Measurements from ENCODE around the gene LTA4H. TPM values are rescaled to one million over a fixed set of nuclear protein-coding genes. Genes with fewer than 3 reads are reported as not detected.
A peak's percentile ranks its signal among the peaks of the same experiment; 100 is the strongest.

LTA4H gene
- total RNA-seq, 1 donor from 2014 or later = 69.4 TPM

DNA sequence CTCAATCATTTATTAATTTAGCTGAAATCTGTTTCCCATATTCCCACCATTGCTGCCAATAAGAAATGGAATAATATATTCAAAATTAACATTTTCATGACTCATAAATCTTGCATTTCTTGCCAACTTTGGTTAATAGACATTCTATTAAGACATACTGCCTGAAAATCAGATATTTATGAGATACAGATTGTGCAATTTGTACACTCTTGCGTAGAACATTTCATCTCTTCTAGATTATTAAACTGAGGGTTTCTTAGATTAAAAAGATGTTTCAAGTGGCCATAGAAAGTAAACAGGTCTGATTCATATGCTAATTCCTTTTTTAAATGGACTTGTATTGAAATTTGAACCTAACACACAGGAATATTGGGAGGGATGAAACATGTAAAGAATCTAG, 9.1 kb downstream of the LTA4H start:
- Mint-ChIP-seq H3K4me1 (ENCODE audit: unreplicated experiment) (no peaks in the 10 kb centered on the region), H3K27ac (ENCODE audit: unreplicated experiment) (no peak overlapping the region), H3K9me3 (ENCODE audit: unreplicated experiment) (no peaks in the 10 kb centered on the region), H3K4me3 (ENCODE audit: unreplicated experiment) (no peak overlapping the region), H3K27me3 (ENCODE audit: unreplicated experiment) (no peaks in the 10 kb centered on the region), H3K36me3 (ENCODE audit: unreplicated experiment) (peaks cover 28% of the 10 kb centered on the region)
- TF ChIP-seq, protein P1, sequence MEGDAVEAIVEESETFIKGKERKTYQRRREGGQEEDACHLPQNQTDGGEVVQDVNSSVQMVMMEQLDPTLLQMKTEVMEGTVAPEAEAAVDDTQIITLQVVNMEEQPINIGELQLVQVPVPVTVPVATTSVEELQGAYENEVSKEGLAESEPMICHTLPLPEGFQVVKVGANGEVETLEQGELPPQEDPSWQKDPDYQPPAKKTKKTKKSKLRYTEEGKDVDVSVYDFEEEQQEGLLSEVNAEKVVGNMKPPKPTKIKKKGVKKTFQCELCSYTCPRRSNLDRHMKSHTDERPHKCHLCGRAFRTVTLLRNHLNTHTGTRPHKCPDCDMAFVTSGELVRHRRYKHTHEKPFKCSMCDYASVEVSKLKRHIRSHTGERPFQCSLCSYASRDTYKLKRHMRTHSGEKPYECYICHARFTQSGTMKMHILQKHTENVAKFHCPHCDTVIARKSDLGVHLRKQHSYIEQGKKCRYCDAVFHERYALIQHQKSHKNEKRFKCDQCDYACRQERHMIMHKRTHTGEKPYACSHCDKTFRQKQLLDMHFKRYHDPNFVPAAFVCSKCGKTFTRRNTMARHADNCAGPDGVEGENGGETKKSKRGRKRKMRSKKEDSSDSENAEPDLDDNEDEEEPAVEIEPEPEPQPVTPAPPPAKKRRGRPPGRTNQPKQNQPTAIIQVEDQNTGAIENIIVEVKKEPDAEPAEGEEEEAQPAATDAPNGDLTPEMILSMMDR (IDR thresholded peaks at IDR 0.05) = no peak
- DNase-seq (ENCODE audit: extremely low spot score, unreplicated experiment) = no peak

DNA sequence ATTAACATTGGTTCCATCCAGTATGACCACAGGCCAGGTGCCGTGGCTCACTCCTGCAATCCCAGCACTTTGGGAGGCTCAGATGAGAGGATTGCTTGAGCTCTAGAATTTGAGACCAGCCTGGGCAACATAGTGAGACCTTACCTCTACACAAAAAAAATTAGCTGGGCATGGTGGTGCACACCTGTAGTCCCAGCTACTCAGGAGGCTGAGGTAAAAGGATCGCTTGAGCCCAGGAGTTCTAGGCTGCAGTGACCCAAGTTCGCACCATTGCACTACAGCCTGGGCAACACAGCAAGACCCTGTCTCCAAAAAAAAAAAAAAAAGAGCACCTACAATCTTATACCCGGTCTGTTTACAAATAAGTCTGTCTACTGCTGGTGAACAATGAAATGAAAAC, 9.9 kb downstream of the LTA4H start:
- TF ChIP-seq, protein P1 (IDR thresholded peaks at IDR 0.05) = no peak
- Mint-ChIP-seq H3K4me3 (ENCODE audit: unreplicated experiment) (no peak overlapping the region), H3K36me3 (ENCODE audit: unreplicated experiment) (peaks cover 32% of the 10 kb centered on the region), H3K9me3 (ENCODE audit: unreplicated experiment) (no peaks in the 10 kb centered on the region), H3K27me3 (ENCODE audit: unreplicated experiment) (no peaks in the 10 kb centered on the region), H3K27ac (ENCODE audit: unreplicated experiment) (no peak overlapping the region), H3K4me1 (ENCODE audit: unreplicated experiment) (no peaks in the 10 kb centered on the region)
- no peak for DNase-seq (ENCODE audit: extremely low spot score, unreplicated experiment)

DNA sequence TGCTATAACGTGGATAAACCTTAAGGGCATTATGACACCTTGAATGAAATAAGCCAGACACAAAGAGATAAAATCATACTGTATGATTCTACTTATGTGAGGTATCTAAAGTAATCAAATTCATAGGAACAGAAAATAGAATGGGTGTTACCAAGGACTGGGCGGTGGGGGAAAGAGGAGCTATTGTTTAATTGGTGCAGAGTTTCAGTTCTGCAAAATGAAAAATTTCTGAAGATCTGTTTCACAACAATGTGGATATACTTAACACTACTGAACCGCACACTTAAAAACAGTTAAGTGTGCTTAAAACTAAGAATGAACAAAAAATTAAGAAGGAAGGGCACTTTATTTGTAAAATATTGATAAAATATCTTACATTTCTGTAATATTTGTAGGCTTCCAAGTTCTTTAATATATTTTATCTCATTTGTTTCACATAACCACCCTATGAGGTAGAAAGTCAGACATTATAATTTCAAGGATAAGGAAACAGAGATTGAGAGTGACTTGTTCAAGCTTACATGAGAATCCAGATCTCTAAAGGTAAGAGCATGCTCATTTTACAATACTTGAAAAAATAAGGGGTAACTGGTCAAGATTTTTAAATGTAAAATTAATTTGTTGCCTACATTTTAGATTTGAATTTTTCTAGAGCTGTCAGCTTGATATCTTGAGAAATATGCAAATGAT, 14.9 kb downstream of the LTA4H start:
- Mint-ChIP-seq H3K27me3 (ENCODE audit: unreplicated experiment) (no peaks in the 10 kb centered on the region), H3K9me3 (ENCODE audit: unreplicated experiment) (no peaks in the 10 kb centered on the region), H3K4me3 (ENCODE audit: unreplicated experiment) (no peak overlapping the region), H3K27ac (ENCODE audit: unreplicated experiment) (no peak overlapping the region), H3K4me1 (ENCODE audit: unreplicated experiment) (no peaks in the 10 kb centered on the region), H3K36me3 (ENCODE audit: unreplicated experiment) (peaks cover 38% of the 10 kb centered on the region)
- TF ChIP-seq, protein P1 (IDR thresholded peaks at IDR 0.05) = no peak
- no peak for DNase-seq (ENCODE audit: extremely low spot score, unreplicated experiment)

DNA sequence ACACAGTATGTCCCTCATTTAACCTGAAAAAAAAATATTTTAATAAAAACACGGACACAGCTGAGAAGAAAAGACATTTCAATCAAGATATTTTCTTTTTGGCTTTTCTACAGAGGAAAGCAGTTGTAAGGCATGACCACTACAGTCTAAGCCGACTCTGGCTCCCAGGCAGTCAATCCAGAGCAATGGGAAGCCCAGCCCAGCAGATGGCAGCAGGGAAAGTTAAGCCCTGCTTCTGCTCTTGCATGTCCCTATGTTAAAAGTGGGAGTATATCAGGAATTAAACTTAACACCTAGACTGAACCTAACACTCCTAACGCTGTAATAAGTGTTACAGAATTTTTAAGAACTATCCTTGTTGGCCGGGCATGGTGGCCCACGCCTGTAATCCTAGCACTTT, 19.7 kb downstream of the LTA4H start:
- TF ChIP-seq, protein P1 (IDR thresholded peaks at IDR 0.05) = peak; percentile 56
- Mint-ChIP-seq H3K4me1 (ENCODE audit: unreplicated experiment) (no peaks in the 10 kb centered on the region), H3K4me3 (ENCODE audit: unreplicated experiment) (no peak overlapping the region), H3K27ac (ENCODE audit: unreplicated experiment) (no peak overlapping the region), H3K36me3 (ENCODE audit: unreplicated experiment) (peaks cover 45% of the 10 kb centered on the region), H3K9me3 (ENCODE audit: unreplicated experiment) (no peaks in the 10 kb centered on the region), H3K27me3 (ENCODE audit: unreplicated experiment) (no peaks in the 10 kb centered on the region)
- no peak for DNase-seq (ENCODE audit: extremely low spot score, unreplicated experiment)

GRCh38 chr12:96014943-96015599, 20.3 kb downstream of the LTA4H start:
- Mint-ChIP-seq H3K27me3 (ENCODE audit: unreplicated experiment) (no peaks in the 10 kb centered on the region), H3K4me3 (ENCODE audit: unreplicated experiment) (no peak overlapping the region), H3K27ac (ENCODE audit: unreplicated experiment) (no peak overlapping the region), H3K4me1 (ENCODE audit: unreplicated experiment) (no peaks in the 10 kb centered on the region), H3K9me3 (ENCODE audit: unreplicated experiment) (no peaks in the 10 kb centered on the region), H3K36me3 (ENCODE audit: unreplicated experiment) (peaks cover 47% of the 10 kb centered on the region)
- no peak for DNase-seq (ENCODE audit: extremely low spot score, unreplicated experiment)
- TF ChIP-seq, protein P1 (IDR thresholded peaks at IDR 0.05) = no peak
